HepG2 (cell line): ENCODE data around the gene DOC2A. TPM values are rescaled to one million over a fixed set of nuclear protein-coding genes. Genes with fewer than 3 reads are reported as not detected.

ENCODE experiments used
- AGO2 ChIP-seq: fragments of 200-400 bp; formaldehyde crosslinking; optimal IDR thresholded peaks from 2 replicates; pipeline ENCODE3; 2017; ENCODE audit warnings: mild to moderate bottlenecking, low read depth, low read length, moderate library complexity
- CEBPB ChIP-seq: IDR thresholded peaks from 2 replicates; pipeline ENCODE4 v1.6.1; 2011; ENCODE audit warnings: low read depth, low read length, improper control_type of control experiment, borderline replicate concordance
- CENPBD1 ChIP-seq: sonication (generic); formaldehyde crosslinking; IDR thresholded peaks from 2 replicates; pipeline ENCODE4 v1.8.0; 2022; ENCODE audit warnings: missing genetic modification reagents, low read depth, mild to moderate bottlenecking, borderline replicate concordance
- CREBL2 ChIP-seq: sonication (generic); formaldehyde crosslinking; IDR thresholded peaks from 2 replicates; pipeline ENCODE4 v1.8.1; 2023; ENCODE audit warnings: missing genetic modification reagents, mild to moderate bottlenecking, borderline replicate concordance
- GABPB1 ChIP-seq: IDR thresholded peaks from 2 replicates; pipeline ENCODE4 v1.6.1; 2016; ENCODE audit warnings: mild to moderate bottlenecking, missing genetic modification reagents, moderate library complexity, missing compliant biosample characterization
- HMG20B ChIP-seq: conservative IDR thresholded peaks from 2 replicates; pipeline ENCODE4 v1.6.1; 2016; ENCODE audit warnings: missing genetic modification reagents, missing compliant biosample characterization
- RBM22 ChIP-seq: fragments of 200-400 bp; formaldehyde crosslinking; optimal IDR thresholded peaks from 2 replicates; pipeline ENCODE3; 2017; ENCODE audit warnings: mild to moderate bottlenecking, low read length, moderate library complexity
- SIN3B ChIP-seq: fragments of 150-350 bp; IDR thresholded peaks from 2 replicates; pipeline ENCODE4 v1.6.1; 2014; ENCODE audit warnings: low read length
- ZNF468 ChIP-seq: sonication (generic); formaldehyde crosslinking; IDR thresholded peaks from 2 replicates; pipeline ENCODE4 v1.8.0; 2022; ENCODE audit warnings: mild to moderate bottlenecking, moderate library complexity, missing genetic modification reagents
- ZNF7 ChIP-seq: IDR thresholded peaks from 2 replicates; pipeline ENCODE4 v1.6.1; 2016; ENCODE audit warnings: missing biosample characterization, missing genetic modification reagents
- ZNF768 ChIP-seq: sonication (generic); formaldehyde crosslinking; IDR thresholded peaks from 2 replicates; pipeline ENCODE4 v1.4.0; 2020; ENCODE audit warnings: missing genetic modification reagents
- ZNF790 ChIP-seq: sonication (generic); formaldehyde crosslinking; IDR thresholded peaks from 2 replicates; pipeline ENCODE4 v1.8.0; 2022; ENCODE audit warnings: missing genetic modification reagents, mild to moderate bottlenecking, borderline replicate concordance
- ZSCAN30 ChIP-seq: sonication (generic); formaldehyde crosslinking; IDR thresholded peaks from 2 replicates; pipeline ENCODE4 v1.5.0; 2020; ENCODE audit warnings: mild to moderate bottlenecking, missing genetic modification reagents
- polyA plus RNA-seq, 8 experiments: library from polyadenylated mRNA; depleted of rRNA in 3 of 8; stranded (reverse) in 7 of 8; unstranded in 1 of 8; fragments of >200 nt; fragmentation: Illumina TruSeq in 4 of 8; extraction: Trizol in 4 of 8; gene quantifications; 2 replicates each; pipeline versions ENCODE4 v1.2.1 to v1.2.3, GENCODE V29; 2011 to 2016; ENCODE audit warnings: low read depth in 4 of 8, missing spikeins in 1 of 8, mixed read lengths in 1 of 8; ENCODE audit not compliant: insufficient read depth in 1 of 8
- total RNA-seq, 5 experiments: library from RNA; depleted of rRNA; stranded (reverse); fragments of >200 nt; fragmentation: Illumina TruSeq; extraction: Trizol; gene quantifications; 2 replicates each; pipeline ENCODE4 v1.2.3, GENCODE V29; 2016; ENCODE audit warnings: low read depth in 1 of 5
- TF ChIP-seq, protein P1 (sequence below): sonication (generic); formaldehyde crosslinking; IDR thresholded peaks from 2 replicates; pipeline ENCODE4 v1.4.0; 2020; ENCODE audit warnings: missing genetic modification reagents, mild to moderate bottlenecking, borderline replicate concordance
- TF ChIP-seq, protein P2 (sequence below): sonication (generic); formaldehyde crosslinking; IDR thresholded peaks from 2 replicates; pipeline ENCODE4 v1.4.0; 2020; ENCODE audit warnings: missing genetic modification reagents
- TF ChIP-seq, protein P3 (sequence below): sonication (generic); formaldehyde crosslinking; IDR thresholded peaks from 2 replicates; pipeline ENCODE4 v1.8.0; 2022; ENCODE audit warnings: mild to moderate bottlenecking, missing genetic modification reagents; ENCODE audit not compliant: insufficient replicate concordance
- TF ChIP-seq, protein P4 (sequence below): sonication (generic); formaldehyde crosslinking; IDR thresholded peaks from 2 replicates; pipeline ENCODE4 v1.5.0; 2020; ENCODE audit warnings: mild to moderate bottlenecking, missing genetic modification reagents
- TF ChIP-seq, protein P5 (sequence below): IDR thresholded peaks from 2 replicates; pipeline ENCODE4 v1.6.1; 2012; ENCODE audit warnings: inconsistent platforms

Gene DOC2A
- total and polyA plus RNA-seq, 2 of the 13 experiments (the other 11 are each of a cell fraction or from before 2014, with no cell fraction given), result 0.15 to 0.55 TPM

DNA sequence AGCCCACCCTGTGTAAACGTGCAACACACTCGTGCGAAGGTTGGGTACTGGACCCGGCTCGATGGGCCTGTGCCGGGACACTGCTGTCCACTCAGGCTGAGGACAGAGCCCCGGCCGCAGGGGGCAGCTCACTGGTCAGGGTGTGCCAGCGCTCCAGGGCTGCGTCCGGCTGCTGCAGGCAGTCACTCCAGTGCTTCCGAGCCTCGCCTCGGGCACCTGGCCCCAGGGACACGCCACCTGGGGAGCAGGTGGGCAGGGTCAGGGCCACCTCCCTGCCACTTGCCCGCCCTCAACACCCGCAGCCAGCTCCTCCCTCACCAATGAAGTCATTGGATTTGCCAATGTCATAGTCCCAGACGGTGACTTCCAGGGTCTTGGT lies 4.7 kb downstream of the DOC2A start (continued):
- TF ChIP-seq CENPBD1 (CRISPR knock-in tag), result no peak
- TF ChIP-seq, protein P1, sequence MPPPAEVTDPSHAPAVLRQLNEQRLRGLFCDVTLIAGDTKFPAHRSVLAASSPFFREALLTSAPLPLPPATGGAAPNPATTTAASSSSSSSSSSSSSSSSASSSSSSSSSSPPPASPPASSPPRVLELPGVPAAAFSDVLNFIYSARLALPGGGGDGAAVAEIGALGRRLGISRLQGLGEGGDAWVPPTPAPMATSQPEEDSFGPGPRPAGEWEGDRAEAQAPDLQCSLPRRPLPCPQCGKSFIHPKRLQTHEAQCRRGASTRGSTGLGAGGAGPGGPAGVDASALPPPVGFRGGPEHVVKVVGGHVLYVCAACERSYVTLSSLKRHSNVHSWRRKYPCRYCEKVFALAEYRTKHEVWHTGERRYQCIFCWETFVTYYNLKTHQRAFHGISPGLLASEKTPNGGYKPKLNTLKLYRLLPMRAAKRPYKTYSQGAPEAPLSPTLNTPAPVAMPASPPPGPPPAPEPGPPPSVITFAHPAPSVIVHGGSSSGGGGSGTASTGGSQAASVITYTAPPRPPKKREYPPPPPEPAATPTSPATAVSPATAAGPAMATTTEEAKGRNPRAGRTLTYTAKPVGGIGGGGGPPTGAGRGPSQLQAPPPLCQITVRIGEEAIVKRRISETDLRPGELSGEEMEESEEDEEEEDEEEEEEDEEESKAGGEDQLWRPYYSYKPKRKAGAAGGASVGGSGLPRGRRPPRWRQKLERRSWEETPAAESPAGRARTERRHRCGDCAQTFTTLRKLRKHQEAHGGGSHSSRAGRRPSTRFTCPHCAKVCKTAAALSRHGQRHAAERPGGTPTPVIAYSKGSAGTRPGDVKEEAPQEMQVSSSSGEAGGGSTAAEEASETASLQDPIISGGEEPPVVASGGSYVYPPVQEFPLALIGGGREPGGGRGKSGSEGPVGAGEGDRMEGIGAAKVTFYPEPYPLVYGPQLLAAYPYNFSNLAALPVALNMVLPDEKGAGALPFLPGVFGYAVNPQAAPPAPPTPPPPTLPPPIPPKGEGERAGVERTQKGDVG (CRISPR knock-in tag), result no peak
- 0 out of 2 replicates have a peak, but pooled peaks have one; percentile 22 for TF ChIP-seq ZNF768 (CRISPR knock-in tag)
- no peak for TF ChIP-seq ZNF790 (CRISPR knock-in tag)
- no peak for TF ChIP-seq CREBL2
- TF ChIP-seq, protein P2, sequence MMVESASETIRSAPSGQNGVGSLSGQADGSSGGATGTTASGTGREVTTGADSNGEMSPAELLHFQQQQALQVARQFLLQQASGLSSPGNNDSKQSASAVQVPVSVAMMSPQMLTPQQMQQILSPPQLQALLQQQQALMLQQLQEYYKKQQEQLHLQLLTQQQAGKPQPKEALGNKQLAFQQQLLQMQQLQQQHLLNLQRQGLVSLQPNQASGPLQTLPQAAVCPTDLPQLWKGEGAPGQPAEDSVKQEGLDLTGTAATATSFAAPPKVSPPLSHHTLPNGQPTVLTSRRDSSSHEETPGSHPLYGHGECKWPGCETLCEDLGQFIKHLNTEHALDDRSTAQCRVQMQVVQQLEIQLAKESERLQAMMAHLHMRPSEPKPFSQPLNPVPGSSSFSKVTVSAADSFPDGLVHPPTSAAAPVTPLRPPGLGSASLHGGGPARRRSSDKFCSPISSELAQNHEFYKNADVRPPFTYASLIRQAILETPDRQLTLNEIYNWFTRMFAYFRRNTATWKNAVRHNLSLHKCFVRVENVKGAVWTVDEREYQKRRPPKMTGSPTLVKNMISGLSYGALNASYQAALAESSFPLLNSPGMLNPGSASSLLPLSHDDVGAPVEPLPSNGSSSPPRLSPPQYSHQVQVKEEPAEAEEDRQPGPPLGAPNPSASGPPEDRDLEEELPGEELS (CRISPR knock-in tag), result no peak
- TF ChIP-seq ZSCAN30 (CRISPR knock-in tag), result no peak
- TF ChIP-seq, protein P3, sequence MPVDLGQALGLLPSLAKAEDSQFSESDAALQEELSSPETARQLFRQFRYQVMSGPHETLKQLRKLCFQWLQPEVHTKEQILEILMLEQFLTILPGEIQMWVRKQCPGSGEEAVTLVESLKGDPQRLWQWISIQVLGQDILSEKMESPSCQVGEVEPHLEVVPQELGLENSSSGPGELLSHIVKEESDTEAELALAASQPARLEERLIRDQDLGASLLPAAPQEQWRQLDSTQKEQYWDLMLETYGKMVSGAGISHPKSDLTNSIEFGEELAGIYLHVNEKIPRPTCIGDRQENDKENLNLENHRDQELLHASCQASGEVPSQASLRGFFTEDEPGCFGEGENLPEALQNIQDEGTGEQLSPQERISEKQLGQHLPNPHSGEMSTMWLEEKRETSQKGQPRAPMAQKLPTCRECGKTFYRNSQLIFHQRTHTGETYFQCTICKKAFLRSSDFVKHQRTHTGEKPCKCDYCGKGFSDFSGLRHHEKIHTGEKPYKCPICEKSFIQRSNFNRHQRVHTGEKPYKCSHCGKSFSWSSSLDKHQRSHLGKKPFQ (CRISPR knock-in tag), result no peak
- peak; percentile 0; the same call in 1 of the 2 replicates for TF ChIP-seq GABPB1 (CRISPR knock-in tag)
- TF ChIP-seq ZNF468, result no peak
- TF ChIP-seq, protein P4, sequence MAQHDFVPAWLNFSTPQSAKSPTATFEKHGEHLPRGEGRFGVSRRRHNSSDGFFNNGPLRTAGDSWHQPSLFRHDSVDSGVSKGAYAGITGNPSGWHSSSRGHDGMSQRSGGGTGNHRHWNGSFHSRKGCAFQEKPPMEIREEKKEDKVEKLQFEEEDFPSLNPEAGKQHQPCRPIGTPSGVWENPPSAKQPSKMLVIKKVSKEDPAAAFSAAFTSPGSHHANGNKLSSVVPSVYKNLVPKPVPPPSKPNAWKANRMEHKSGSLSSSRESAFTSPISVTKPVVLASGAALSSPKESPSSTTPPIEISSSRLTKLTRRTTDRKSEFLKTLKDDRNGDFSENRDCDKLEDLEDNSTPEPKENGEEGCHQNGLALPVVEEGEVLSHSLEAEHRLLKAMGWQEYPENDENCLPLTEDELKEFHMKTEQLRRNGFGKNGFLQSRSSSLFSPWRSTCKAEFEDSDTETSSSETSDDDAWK (CRISPR knock-in tag), result no peak
- no peak for TF ChIP-seq CEBPB
- TF ChIP-seq, protein P5, sequence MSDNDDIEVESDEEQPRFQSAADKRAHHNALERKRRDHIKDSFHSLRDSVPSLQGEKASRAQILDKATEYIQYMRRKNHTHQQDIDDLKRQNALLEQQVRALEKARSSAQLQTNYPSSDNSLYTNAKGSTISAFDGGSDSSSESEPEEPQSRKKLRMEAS, result no peak
- TF ChIP-seq AGO2, result peak; percentile 64
- no peak for TF ChIP-seq SIN3B
- TF ChIP-seq RBM22, result no peak
- TF ChIP-seq HMG20B (CRISPR knock-in tag), result no peak
- no peak for TF ChIP-seq ZNF7 (CRISPR knock-in tag)
